Stimulated activated naive CD8-positive, alpha-beta T cell treated with anti-CD3 and anti-CD28 coated beads, Interleukin-15, Interleukin-2, amounts not matched to agents 100 ng/mL and 50 ng/mL, for 24 hours (primary cell): ENCODE measurements around the gene TNNI3.
A peak's percentile ranks its signal among the peaks of the same experiment; 100 is the strongest.
"Not testable (repeated sequence)": the region's sequence is repeated elsewhere in the genome, so short reads cannot be mapped to it uniquely, and the experiment has no call there.

Experiments used
- H3K27ac Mint-ChIP-seq: one replicate; pipeline ENCODE4 v1.8.0; 2021; ENCODE audit warnings: mild to moderate bottlenecking, mixed read lengths
- H3K27me3 Mint-ChIP-seq: one replicate; pipeline ENCODE4 v1.8.0; 2021; ENCODE audit warnings: mixed read lengths
- H3K36me3 Mint-ChIP-seq: one replicate; pipeline ENCODE4 v1.8.0; 2021; ENCODE audit warnings: low read depth, mixed read lengths
- H3K4me1 Mint-ChIP-seq: one replicate; pipeline ENCODE4 v1.8.0; 2021; ENCODE audit warnings: low read depth, mixed read lengths
- H3K4me3 Mint-ChIP-seq: one replicate; pipeline ENCODE4 v1.8.0; 2021; ENCODE audit warnings: mild to moderate bottlenecking, mixed read lengths
- H3K9me3 Mint-ChIP-seq: one replicate; pipeline ENCODE4 v1.8.0; 2021; ENCODE audit warnings: mixed read lengths

TNNI3 gene

GRCh38 chr19:55160986-55161365 lies 3.4 kb upstream of the TNNI3 start:
- H3K4me3 Mint-ChIP-seq: no peak overlapping the region
- H3K27me3 Mint-ChIP-seq: peaks cover 55% of the 10 kb centered on the region

GRCh38 chr19:55160128-55160985 lies 2.8 kb upstream of the TNNI3 start:
- no peaks in the 10 kb centered on the region for H3K9me3 Mint-ChIP-seq
- H3K36me3 Mint-ChIP-seq: no peaks in the 10 kb centered on the region
- no peak overlapping the region for H3K4me3 Mint-ChIP-seq
- H3K27me3 Mint-ChIP-seq: peaks cover 51% of the 10 kb centered on the region
- H3K27ac Mint-ChIP-seq: no peak overlapping the region
- peaks cover 7% of the 10 kb centered on the region for H3K4me1 Mint-ChIP-seq

More at GRCh38 chr19:55160986-55161365, 3.4 kb upstream of the TNNI3 start:
- no peaks in the 10 kb centered on the region for H3K9me3 Mint-ChIP-seq
- peaks cover 7% of the 10 kb centered on the region for H3K4me1 Mint-ChIP-seq
- H3K36me3 Mint-ChIP-seq: no peaks in the 10 kb centered on the region
- H3K27ac Mint-ChIP-seq: no peak overlapping the region

- H3K4me1 Mint-ChIP-seq: peaks cover 10% of the 10 kb centered on the region
- no peaks in the 10 kb centered on the region for H3K9me3 Mint-ChIP-seq
- no peak overlapping the region for H3K27ac Mint-ChIP-seq
- peaks cover 46% of the 10 kb centered on the region for H3K27me3 Mint-ChIP-seq
- H3K4me3 Mint-ChIP-seq: no peak overlapping the region
- H3K36me3 Mint-ChIP-seq: no peaks in the 10 kb centered on the region
These were observed 1.6 kb upstream of the TNNI3 start for GRCh38 chr19:55158848-55159749.

DNA sequence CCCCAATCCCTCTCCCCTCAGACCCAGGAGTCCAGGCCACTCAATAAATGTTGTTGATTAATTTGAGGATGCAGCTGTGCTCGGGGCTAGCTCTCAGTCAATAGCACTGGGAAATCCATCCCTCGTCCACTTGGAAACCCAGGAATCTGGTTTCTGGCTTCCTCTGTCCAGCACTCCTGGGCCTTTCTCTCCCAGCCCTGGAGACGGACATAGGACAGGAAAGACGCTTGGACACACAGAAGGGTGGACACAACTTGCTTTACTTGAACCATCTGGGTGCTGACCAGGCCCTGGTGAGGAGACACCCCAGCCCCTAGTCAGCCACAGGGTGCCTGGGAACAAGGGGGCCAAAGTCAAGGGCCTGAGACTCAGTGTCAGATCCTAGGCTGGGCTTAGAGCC lies 891 bp upstream of the TNNI3 start:
- Mint-ChIP-seq H3K4me1 (peaks cover 15% of the 10 kb centered on the region), H3K4me3 (no peak overlapping the region), H3K36me3 (no peaks in the 10 kb centered on the region), H3K9me3 (peaks cover 4% of the 10 kb centered on the region), H3K27me3 (peaks cover 41% of the 10 kb centered on the region), H3K27ac (no peak overlapping the region)

DNA sequence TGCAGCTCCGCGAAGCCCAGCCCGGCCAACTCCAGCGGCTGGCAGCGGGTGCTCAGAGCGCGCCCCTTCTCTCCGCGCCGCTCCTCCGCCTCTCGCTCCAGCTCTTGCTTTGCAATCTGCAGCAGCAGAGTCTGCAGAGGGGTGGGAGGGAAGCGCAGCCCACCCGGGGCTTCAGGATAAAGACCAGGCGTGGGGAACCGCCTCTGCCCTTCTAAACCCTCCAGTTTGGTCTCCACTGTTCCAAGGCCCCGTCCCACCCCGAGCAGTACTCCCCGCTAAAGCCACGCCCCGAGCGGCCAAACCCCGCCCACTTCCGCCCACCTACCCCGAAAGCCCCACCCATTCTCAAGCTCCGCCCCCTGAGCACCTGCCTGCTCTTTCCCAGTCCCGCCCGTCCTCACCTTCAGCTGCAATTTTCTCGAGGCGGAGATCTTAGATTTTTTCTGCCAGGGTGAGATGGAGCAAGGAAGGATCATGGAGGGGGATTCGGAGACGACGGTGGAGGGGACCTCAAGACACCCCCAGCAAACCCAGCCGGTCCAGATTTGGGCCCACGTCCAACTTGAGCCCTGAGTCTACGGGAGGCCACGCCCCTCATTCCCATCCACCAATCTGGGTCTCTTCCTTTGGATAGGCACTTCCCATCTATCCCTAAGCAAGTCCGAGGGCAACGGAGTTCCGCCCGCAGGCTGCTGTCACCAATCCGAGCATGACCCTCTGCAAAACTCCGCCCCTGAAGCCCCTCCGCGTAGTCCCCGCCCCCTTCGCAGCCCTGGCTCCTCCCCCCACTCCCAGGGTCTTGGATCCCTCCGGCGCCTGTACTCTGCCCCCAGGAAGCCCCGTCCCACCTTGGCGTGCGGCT lies 1.1 kb downstream of the TNNI3 start:
- H3K36me3 Mint-ChIP-seq: peaks cover 6% of the 10 kb centered on the region
- H3K4me3 Mint-ChIP-seq: no peak overlapping the region
- H3K9me3 Mint-ChIP-seq: peaks cover 14% of the 10 kb centered on the region
- H3K27me3 Mint-ChIP-seq: peaks cover 35% of the 10 kb centered on the region
- peaks cover 25% of the 10 kb centered on the region for H3K4me1 Mint-ChIP-seq
- H3K27ac Mint-ChIP-seq: no peak overlapping the region

DNA sequence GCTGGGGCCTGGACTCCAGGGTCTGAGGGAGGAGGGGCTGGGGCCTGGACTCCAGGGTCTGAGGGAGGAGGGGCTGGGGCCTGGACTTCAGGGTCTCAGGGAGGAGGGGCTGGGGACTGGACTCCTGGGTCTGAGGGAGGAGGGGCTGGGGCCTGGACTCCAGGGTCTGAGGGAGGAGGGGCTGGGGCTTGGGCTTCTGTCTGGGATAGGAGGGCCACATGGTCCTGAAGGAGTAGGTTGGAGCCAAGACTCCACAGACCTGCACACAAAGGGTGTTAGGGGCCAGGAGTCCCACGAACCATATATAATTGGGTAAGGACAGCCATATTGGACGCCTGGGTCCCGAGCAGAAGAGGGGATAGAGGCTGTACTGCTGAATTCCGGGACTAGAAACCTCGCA lies 1.7 kb downstream of the TNNI3 start:
- H3K27ac Mint-ChIP-seq, H3K36me3 Mint-ChIP-seq, H3K4me3 Mint-ChIP-seq: not testable (repeated sequence)
- Mint-ChIP-seq H3K27me3 (peaks cover 35% of the 10 kb centered on the region), H3K9me3 (peaks cover 15% of the 10 kb centered on the region), H3K4me1 (peaks cover 25% of the 10 kb centered on the region)

GRCh38 chr19:55153652-55154264 lies 3.8 kb downstream of the TNNI3 start:
- Mint-ChIP-seq H3K36me3 (peaks cover 6% of the 10 kb centered on the region), H3K4me1 (peaks cover 22% of the 10 kb centered on the region), H3K9me3 (peaks cover 15% of the 10 kb centered on the region), H3K4me3 (no peak overlapping the region), H3K27ac (no peak overlapping the region), H3K27me3 (peaks cover 36% of the 10 kb centered on the region)

GRCh38 chr19:55152017-55152416 lies 5.5 kb downstream of the TNNI3 start:
- H3K4me3 Mint-ChIP-seq: no peak overlapping the region
- peaks cover 22% of the 10 kb centered on the region for H3K4me1 Mint-ChIP-seq
- peak overlapping the region; percentile 59 for H3K27ac Mint-ChIP-seq
- H3K36me3 Mint-ChIP-seq: peaks cover 6% of the 10 kb centered on the region
- H3K27me3 Mint-ChIP-seq: peaks cover 32% of the 10 kb centered on the region
- peaks cover 15% of the 10 kb centered on the region for H3K9me3 Mint-ChIP-seq

DNA sequence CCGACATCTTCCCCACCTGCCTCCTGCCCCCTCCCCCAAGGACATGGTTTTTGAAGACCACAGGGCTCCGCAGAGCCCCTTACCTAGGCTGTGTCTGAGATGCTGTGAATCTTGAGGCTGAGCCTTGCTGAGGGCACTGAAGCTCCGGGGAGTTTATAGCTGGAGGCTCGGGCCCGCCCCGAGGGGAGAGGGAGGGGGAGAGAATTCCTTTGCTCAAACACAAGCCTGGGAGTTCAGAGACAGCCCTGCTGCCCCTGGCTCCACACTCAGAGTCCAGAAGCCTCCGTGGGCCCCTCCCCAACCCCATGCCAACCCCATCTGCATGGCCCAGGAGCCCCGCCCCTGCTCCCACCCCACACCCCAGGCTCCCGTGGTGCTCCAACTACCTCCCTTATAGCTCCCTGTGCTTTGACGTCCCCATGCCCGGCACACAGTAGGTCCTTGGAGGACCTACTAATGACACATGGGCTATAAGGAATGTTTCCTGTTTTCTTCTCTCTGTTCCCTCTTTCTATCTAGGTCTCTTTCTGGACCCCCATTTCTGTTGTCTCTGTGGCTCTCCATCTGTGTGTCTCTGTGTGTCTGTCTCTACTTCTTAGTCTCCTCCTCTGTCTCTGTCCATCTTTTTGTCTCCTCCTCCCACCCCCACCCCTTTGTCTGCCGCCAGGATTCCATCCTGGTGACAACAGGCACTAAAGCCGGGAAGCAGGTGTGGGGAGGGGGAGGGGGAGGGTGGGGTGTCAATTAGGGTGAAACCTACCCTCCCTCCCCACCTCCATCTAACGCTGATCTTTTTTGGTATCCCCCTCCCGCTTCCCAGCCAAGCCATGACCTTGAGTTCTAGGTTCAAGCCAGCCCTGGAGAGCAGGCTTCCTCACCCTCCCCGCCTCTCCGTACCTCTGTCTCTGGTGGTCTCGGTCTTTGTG lies 8.2 kb downstream of the TNNI3 start, which contains the start of gene TNNT1:
Gene TNNT1 (minus strand): TSS at position 129 of the 926 bp plus-strand sequence. CDS start 2,049 bp downstream, outside the sequence.
- Mint-ChIP-seq H3K4me1 (peaks cover 17% of the 10 kb centered on the region), H3K9me3 (peaks cover 15% of the 10 kb centered on the region), H3K27me3 (peaks cover 37% of the 10 kb centered on the region), H3K4me3 (no peak within 1 kb of the TSS), H3K27ac (no peak within 1 kb of the TSS), H3K36me3 (peaks cover 6% of the 10 kb centered on the region)

DNA sequence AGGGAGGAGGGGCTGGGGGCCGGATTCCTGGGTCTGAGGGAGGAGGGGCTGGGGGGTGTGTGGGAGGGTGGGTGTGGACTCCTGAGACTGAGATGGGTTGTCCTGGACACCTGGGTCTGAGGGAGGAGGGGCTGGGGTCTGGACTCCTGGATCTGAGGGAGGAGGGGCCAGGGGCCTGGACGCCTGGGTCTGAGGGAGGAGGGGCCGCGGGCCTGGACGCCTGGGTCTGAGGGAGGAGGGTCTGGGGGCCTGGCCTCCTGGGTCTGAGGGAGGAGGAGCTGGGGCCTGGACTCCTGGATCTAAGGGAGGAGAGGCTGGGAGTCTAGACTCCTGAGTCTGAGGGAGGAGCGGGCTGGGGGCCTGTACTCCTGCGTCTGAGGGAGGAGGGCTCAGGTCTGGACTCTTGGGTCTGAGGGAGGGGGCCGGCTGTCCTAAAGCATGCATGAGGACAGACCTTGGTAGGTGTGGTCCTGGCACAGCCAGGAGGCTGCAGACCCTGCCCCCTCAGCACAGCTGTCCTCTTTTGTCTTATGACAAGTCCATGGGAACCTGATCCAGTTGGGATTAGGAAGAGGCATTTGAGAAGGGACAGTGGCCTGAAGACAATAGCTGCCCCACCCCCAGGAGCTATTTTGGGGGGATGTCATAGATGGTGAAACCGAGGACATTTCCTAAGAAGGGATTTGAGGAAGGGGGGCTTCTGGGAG lies 9.8 kb downstream of the TNNI3 start:
- H3K27me3 Mint-ChIP-seq: peaks cover 49% of the 10 kb centered on the region
- H3K4me1 Mint-ChIP-seq: peaks cover 6% of the 10 kb centered on the region
- no peak overlapping the region for H3K27ac Mint-ChIP-seq
- H3K9me3 Mint-ChIP-seq: peaks cover 11% of the 10 kb centered on the region
- H3K36me3 Mint-ChIP-seq: peaks cover 6% of the 10 kb centered on the region
- H3K4me3 Mint-ChIP-seq: no peak overlapping the region

DNA sequence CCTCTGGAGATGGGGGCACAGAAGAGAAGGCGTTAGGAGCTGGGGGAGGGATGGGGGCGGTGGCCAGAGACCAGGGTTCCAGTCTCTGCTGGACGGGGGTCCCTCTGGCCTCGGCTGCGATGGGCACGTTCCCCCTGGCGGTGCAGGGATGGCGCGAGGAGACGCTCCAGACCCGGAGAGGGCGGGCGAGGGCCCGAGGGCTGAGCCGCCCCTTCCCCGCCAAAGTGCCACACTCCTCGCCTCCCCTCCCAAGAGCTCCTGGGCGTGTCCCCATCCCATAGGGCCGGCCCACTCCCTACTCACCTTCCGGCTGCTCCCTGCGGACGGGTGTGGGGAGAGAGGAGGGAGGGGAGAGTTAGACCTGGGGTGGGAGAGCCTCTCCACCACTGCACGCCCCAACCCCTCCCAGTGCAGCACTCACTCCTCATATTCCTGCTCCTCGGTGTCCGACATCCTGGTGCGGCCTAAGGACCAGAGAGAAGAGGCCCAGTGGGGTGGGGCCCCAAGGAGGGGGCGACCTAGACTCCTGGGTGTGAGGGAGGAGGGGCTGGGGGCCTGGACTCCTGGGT lies 10.7 kb downstream of the TNNI3 start:
- H3K9me3 Mint-ChIP-seq: peaks cover 5% of the 10 kb centered on the region
- H3K4me1 Mint-ChIP-seq: peaks cover under 1% of the 10 kb centered on the region
- peaks cover 1% of the 10 kb centered on the region for H3K36me3 Mint-ChIP-seq
- H3K27ac Mint-ChIP-seq: no peak overlapping the region
- H3K27me3 Mint-ChIP-seq: peaks cover 49% of the 10 kb centered on the region
- no peak overlapping the region for H3K4me3 Mint-ChIP-seq

DNA sequence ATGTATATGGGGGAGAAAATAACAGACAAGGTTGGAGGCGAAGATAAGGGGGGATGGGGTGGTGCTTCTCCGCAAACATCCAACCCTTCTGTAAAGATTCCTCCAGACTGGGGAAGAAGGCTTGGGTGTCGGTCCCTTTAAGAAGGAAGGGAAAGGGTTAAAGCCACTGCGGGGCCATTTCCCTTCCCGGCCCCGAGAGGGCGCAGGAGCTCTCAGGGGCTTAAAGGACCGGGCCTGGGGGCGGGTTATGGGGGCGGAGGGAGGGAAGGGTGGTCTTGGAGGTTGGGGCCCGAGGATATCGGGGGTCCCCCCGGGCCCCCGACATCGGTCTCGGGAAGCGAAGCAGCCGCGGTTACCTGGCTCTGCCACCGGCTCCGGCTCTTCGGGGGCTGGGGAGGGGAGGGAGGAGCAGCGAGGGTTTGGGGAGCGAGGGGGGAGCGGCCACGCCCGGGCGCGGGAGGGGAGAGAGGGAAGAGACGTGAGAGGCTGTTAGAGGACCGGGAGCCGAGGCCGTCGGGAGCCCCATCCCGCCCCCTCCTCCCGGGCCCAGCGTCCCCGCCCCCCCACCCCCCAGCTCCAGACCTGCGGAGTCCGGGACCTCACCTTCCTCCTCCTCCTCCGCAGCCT lies 11.3 kb downstream of the TNNI3 start:
- no peak overlapping the region for H3K4me3 Mint-ChIP-seq
- H3K9me3 Mint-ChIP-seq: no peaks in the 10 kb centered on the region
- no peak overlapping the region for H3K27ac Mint-ChIP-seq
- H3K27me3 Mint-ChIP-seq: peaks cover 50% of the 10 kb centered on the region
- no peaks in the 10 kb centered on the region for H3K36me3 Mint-ChIP-seq
- H3K4me1 Mint-ChIP-seq: no peaks in the 10 kb centered on the region
